Measurements from ENCODE around the gene ZNF22.

The ZNF22 gene

GRCh38 chr10:44973323-44974081 is 27.2 kb upstream of the ZNF22 start:
- no peaks in the 10 kb centered on the region; the same call in 1 of the 2 replicates for H3K27me3 ChIP-seq (ENCODE audit: insufficient read depth, low read length)
- H3K4me1 ChIP-seq (ENCODE audit: insufficient read depth, low read length) = peaks cover 23% of the 10 kb centered on the region; the same call in 1 of the 2 replicates
- H3K4me3 ChIP-seq (ENCODE audit: low read length) = peak overlapping the region; percentile 71; the same call in 1 of the 2 replicates
- no peak overlapping the region for H3K27ac ChIP-seq (ENCODE audit: low read length)
- H3K36me3 ChIP-seq (ENCODE audit: insufficient read depth, low read depth, low read length) = no peaks in the 10 kb centered on the region
- no peak overlapping the region for H3K9ac ChIP-seq (ENCODE audit: low read depth, low read length)
- H3K9me3 ChIP-seq (ENCODE audit: insufficient read depth, low read depth, low read length) = no peaks in the 10 kb centered on the region

GRCh38 chr10:44974082-44974627 is 26.6 kb upstream of the ZNF22 start:
- peak overlapping the region; percentile 75; the same call in 1 of the 2 replicates for H3K9ac ChIP-seq (ENCODE audit: low read depth, low read length)
- H3K4me1 ChIP-seq (ENCODE audit: insufficient read depth, low read length) = peaks cover 28% of the 10 kb centered on the region; the same call in 1 of the 2 replicates
- H3K27me3 ChIP-seq (ENCODE audit: insufficient read depth, low read length) = no peaks in the 10 kb centered on the region; the same call in 1 of the 2 replicates
- H3K4me3 ChIP-seq (ENCODE audit: low read length) = peak overlapping the region; percentile 71; the same call in 1 of the 2 replicates
- H3K9me3 ChIP-seq (ENCODE audit: insufficient read depth, low read depth, low read length) = no peaks in the 10 kb centered on the region
- H3K36me3 ChIP-seq (ENCODE audit: insufficient read depth, low read depth, low read length) = no peaks in the 10 kb centered on the region
- no peak overlapping the region for H3K27ac ChIP-seq (ENCODE audit: low read length)

GRCh38 chr10:44974628-44975430 is 25.9 kb upstream of the ZNF22 start:
- Histone ChIP-seq H3K9ac (ENCODE audit: low read depth, low read length) (peak overlapping the region; percentile 75; the same call in 1 of the 2 replicates), H3K9me3 (ENCODE audit: insufficient read depth, low read depth, low read length) (no peaks in the 10 kb centered on the region), H3K27me3 (ENCODE audit: insufficient read depth, low read length) (no peaks in the 10 kb centered on the region; the same call in 1 of the 2 replicates), H3K36me3 (ENCODE audit: insufficient read depth, low read depth, low read length) (no peaks in the 10 kb centered on the region), H3K4me3 (ENCODE audit: low read length) (peak overlapping the region; percentile 71), H3K27ac (ENCODE audit: low read length) (no peak overlapping the region), H3K4me1 (ENCODE audit: insufficient read depth, low read length) (peaks cover 32% of the 10 kb centered on the region; the same call in 1 of the 2 replicates)

GRCh38 chr10:44975431-44976331 is 25.0 kb upstream of the ZNF22 start:
- Histone ChIP-seq H3K36me3 (ENCODE audit: insufficient read depth, low read depth, low read length) (no peaks in the 10 kb centered on the region), H3K4me3 (ENCODE audit: low read length) (peak overlapping the region; percentile 48; the same call in 1 of the 2 replicates), H3K4me1 (ENCODE audit: insufficient read depth, low read length) (peaks cover 40% of the 10 kb centered on the region; the same call in 1 of the 2 replicates)

GRCh38 chr10:44976352-44977198 is 24.1 kb upstream of the ZNF22 start:
- Histone ChIP-seq H3K4me1 (ENCODE audit: insufficient read depth, low read length) (peaks cover 43% of the 10 kb centered on the region; the same call in 1 of the 2 replicates), H3K27ac (ENCODE audit: low read length) (no peak overlapping the region), H3K9ac (ENCODE audit: low read depth, low read length) (no peak overlapping the region), H3K9me3 (ENCODE audit: insufficient read depth, low read depth, low read length) (no peaks in the 10 kb centered on the region), H3K36me3 (ENCODE audit: insufficient read depth, low read depth, low read length) (no peaks in the 10 kb centered on the region), H3K4me3 (ENCODE audit: low read length) (no peak overlapping the region), H3K27me3 (ENCODE audit: insufficient read depth, low read length) (peaks cover 8% of the 10 kb centered on the region)

More at GRCh38 chr10:44975431-44976331, 25.0 kb upstream of the ZNF22 start:
- no peak overlapping the region for H3K27ac ChIP-seq (ENCODE audit: low read length)
- H3K9me3 ChIP-seq (ENCODE audit: insufficient read depth, low read depth, low read length) = no peaks in the 10 kb centered on the region
- H3K27me3 ChIP-seq (ENCODE audit: insufficient read depth, low read length) = peaks cover 4% of the 10 kb centered on the region
- no peak overlapping the region; the same call in 1 of the 2 replicates for H3K9ac ChIP-seq (ENCODE audit: low read depth, low read length)

- peaks cover 8% of the 10 kb centered on the region for H3K27me3 ChIP-seq (ENCODE audit: insufficient read depth, low read length)
- H3K9me3 ChIP-seq (ENCODE audit: insufficient read depth, low read depth, low read length) = no peaks in the 10 kb centered on the region
- H3K36me3 ChIP-seq (ENCODE audit: insufficient read depth, low read depth, low read length) = no peaks in the 10 kb centered on the region
- peak overlapping the region; percentile 40; the same call in 1 of the 2 replicates for H3K4me3 ChIP-seq (ENCODE audit: low read length)
- H3K9ac ChIP-seq (ENCODE audit: low read depth, low read length) = no peak overlapping the region
- no peak overlapping the region for H3K27ac ChIP-seq (ENCODE audit: low read length)
- H3K4me1 ChIP-seq (ENCODE audit: insufficient read depth, low read length) = peaks cover 43% of the 10 kb centered on the region; the same call in 1 of the 2 replicates
These were observed 23.2 kb upstream of the ZNF22 start for GRCh38 chr10:44977287-44978212.

- Histone ChIP-seq H3K27me3 (ENCODE audit: insufficient read depth, low read length) (peaks cover 8% of the 10 kb centered on the region), H3K4me3 (ENCODE audit: low read length) (peak overlapping the region; percentile 40), H3K9me3 (ENCODE audit: insufficient read depth, low read depth, low read length) (no peaks in the 10 kb centered on the region), H3K9ac (ENCODE audit: low read depth, low read length) (no peak overlapping the region), H3K27ac (ENCODE audit: low read length) (no peak overlapping the region), H3K4me1 (ENCODE audit: insufficient read depth, low read length) (peaks cover 40% of the 10 kb centered on the region; the same call in 1 of the 2 replicates), H3K36me3 (ENCODE audit: insufficient read depth, low read depth, low read length) (no peaks in the 10 kb centered on the region)
These were observed 22.5 kb upstream of the ZNF22 start for GRCh38 chr10:44978213-44978569.

- H3K9ac ChIP-seq (ENCODE audit: low read depth, low read length) = peak within 1 kb of the TSS; percentile 46; the same call in 1 of the 2 replicates
- H3K9me3 ChIP-seq (ENCODE audit: insufficient read depth, low read depth, low read length) = no peaks in the 10 kb centered on the region
- peak within 1 kb of the TSS; percentile 40 for H3K4me3 ChIP-seq (ENCODE audit: low read length)
- peak within 1 kb of the TSS; percentile 53 for H3K27ac ChIP-seq (ENCODE audit: low read length)
- H3K27me3 ChIP-seq (ENCODE audit: insufficient read depth, low read length) = peaks cover 8% of the 10 kb centered on the region
- no peaks in the 10 kb centered on the region for H3K36me3 ChIP-seq (ENCODE audit: insufficient read depth, low read depth, low read length)
- H3K4me1 ChIP-seq (ENCODE audit: insufficient read depth, low read length) = peaks cover 36% of the 10 kb centered on the region; the same call in 1 of the 2 replicates
These were observed 22.0 kb upstream of the ZNF22 start, which contains the start of gene DEPP1 for GRCh38 chr10:44978570-44979280. Gene DEPP1 (minus strand): TSS chr10:44978809. CDS start chr10:44978030, 779 bp downstream.
